ENCODE results near the gene SMARCB1.
"Not testable (repeated sequence)": the region's sequence is repeated elsewhere in the genome, so short reads cannot be mapped to it uniquely, and the experiment has no call there.

Gene SMARCB1

DNA sequence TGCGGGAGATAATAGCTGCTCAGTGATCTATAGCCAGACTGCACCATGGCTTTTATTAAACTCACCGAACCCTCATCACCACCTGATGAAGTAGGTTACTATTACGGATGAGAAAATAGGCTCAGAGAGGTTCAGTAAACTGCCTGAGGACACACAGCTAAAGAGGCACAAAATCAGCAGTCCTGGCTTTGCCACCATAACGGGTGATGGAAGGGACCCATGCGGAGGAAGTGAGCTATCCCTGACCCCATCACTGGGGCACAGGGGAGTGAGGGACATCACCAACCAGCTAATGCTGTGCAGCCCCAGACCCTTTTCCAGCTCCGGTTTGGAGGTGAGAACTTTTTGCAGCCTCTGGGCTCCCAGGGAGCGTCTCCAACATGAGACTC lies 59.3 kb downstream of the SMARCB1 start:
- no peak for DNase-seq (ENCODE audit: low read depth)

GRCh38 chr22:23847310-23847920 lies 60.6 kb downstream of the SMARCB1 start:
- no peak for DNase-seq (ENCODE audit: low read depth)

DNA sequence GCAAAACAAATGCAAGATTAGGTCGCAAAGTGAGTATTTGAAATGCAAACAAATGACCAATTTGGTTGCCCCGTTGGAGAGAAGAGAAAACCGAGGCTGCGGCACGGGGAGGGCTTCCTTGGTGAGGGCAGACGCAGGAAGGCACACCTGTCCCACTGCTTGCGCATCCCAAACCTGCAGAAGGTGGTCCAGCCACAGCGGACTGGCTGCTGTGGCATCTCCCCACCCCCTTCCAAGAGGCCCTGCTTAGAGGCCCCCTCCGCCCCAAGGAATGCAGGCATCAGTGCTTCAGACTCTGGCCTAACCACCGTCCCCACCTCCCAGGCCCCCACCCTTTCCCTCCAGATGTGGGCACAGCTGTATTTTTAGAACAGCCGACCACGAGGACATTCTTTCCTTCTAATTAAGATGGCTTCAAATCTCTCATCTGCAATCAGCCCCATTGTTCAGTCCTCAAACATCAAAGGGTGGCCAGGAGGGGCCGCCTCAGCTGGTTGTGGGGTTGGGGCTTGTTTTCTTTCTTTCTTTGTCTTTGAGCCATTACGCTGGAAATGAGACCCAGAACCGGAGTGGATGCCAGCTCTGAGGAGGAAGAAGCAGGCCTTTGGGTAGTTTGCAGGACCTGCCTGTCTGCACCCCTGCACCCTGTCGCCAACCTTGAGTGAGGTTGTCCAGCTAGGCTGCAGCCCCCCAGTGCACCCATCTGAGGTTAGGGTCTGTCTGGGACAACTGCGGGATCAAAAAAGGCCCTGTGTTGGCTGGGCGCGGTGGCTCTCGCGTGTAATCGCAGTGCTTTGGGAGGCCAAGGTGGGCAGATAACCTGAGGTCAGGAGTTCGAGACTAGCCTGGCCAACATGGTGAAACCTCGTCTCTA lies 61.5 kb downstream of the SMARCB1 start:
- no peak for DNase-seq (ENCODE audit: low read depth)

GRCh38 chr22:23849009-23850006 lies 62.5 kb downstream of the SMARCB1 start:
- peak; percentile 48 for DNase-seq (ENCODE audit: low read depth)

GRCh38 chr22:23850136-23850611 lies 63.4 kb downstream of the SMARCB1 start:
- DNase-seq (ENCODE audit: low read depth): no peak

GRCh38 chr22:23856721-23857605 lies 70.2 kb downstream of the SMARCB1 start:
- DNase-seq (ENCODE audit: low read depth): peak; percentile 45

DNA sequence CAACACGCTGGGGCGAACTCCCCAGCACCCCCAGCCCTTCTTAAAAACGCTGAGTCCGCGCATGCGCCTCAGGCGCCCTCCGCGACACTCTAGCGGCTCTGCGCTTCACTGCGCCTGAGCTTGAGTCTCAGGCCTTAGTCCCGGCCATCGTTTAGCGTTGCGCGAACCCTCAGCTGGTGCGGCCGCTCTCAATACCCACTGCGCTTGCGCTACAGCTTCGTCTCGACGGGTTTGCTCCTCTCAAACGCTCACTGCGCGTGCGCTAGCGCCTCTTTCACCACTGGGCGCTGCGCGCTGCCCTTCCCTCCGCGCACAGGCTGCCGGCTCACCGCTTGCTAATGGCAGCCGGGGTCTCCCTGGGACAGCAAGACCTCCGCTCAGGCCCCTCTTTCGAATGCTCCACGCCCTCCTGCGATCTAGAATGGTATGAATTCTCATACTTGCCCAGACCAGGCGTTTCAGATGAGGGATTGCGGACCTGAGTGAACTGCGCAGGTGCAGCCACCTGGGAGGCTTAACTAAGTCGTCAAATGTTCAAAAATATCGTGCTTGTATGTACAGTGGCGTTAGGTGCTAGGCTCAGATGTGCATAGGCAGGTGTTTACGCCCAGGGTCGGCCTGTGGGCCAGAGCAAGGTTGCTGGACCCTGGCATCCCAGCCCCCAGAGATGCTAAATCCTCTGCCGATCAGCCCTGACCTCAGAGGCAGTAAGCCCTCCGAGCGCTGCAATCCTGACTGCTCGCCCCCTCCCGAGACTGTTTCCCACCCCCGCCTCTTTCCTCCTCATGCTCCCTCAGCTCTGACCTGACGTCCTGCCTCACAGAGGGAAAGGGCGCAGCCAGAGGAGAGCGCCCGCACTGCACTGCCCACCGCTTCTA lies 71.1 kb downstream of the SMARCB1 start, which contains the start of gene SLC2A11:
TSS of gene SLC2A11 (plus strand) at position 270 of the 878 bp plus-strand sequence. CDS start at position 395, 125 bp downstream.
- peak; percentile 95 for DNase-seq (ENCODE audit: low read depth)

GRCh38 chr22:23858484-23858815 lies 71.7 kb downstream of the SMARCB1 start:
- DNase-seq (ENCODE audit: low read depth): no peak

DNA sequence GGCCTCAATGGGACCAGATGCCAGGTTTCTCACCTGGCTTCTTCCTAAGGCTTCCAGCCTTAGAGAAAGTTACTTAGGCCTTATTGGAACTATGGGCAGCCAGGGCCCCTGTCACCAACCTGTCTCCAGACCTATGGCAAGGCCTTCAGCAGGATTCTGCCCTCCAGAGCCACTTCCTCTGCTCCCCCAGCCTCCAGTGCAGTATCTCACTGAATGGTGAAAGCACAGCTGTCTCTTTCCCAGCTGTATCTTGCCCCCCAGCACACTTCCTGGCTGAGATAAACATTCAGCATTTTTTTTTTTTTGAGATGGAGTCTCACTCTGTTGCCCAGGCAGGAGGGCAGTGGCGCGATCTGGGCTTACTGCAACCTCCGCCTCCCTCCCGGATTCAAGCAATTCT lies 72.4 kb downstream of the SMARCB1 start:
- DNase-seq (ENCODE audit: low read depth): no peak

DNA sequence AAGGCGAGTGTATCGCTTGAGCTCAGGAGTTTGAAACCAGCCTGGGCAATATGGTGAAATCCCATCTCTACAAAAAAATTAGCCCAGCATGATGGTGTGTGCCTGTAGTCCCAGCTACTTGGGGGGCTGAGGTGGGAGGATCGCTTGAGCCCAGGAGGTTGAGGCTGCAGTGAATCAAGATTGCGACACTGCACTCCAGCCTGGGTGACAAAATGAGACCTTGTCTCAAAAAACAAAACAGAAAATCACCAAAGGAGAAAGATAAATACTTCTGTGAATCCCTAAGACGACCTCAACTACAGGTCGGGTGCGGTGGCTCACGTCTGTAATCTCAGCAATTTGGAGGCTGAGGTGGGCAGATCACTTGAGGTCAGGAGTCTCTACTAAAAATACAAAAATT lies 73.4 kb downstream of the SMARCB1 start:
- DNase-seq (ENCODE audit: low read depth): not testable (repeated sequence)

DNA sequence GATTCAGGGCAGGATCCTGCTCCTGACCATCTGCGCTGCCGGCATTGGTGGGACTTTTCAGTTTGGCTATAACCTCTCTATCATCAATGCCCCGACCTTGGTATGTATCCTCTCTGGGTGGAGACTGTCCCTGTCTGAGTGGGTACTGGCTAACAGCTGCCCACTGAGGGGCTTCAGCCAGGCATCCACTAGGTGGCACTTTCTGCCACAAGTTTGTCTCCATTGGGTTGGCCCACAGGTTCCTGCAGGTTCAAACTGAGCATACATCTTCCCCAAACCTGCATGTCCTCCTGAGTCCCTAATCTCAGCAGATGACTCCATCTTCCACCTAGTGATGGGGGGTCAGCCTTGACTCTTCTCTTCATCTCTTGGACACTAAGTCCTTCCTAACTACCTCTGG lies 75.3 kb downstream of the SMARCB1 start:
- DNase-seq (ENCODE audit: low read depth): peak; percentile 53

- not testable (repeated sequence) for DNase-seq (ENCODE audit: low read depth)
Observed at GRCh38 chr22:23864499-23865154, 77.9 kb downstream of the SMARCB1 start.

- DNase-seq (ENCODE audit: low read depth): no peak
Observed at GRCh38 chr22:23868580-23868979, 81.8 kb downstream of the SMARCB1 start.

GRCh38 chr22:23874871-23875270 lies 88.1 kb downstream of the SMARCB1 start:
- DNase-seq (ENCODE audit: low read depth): no peak

DNA sequence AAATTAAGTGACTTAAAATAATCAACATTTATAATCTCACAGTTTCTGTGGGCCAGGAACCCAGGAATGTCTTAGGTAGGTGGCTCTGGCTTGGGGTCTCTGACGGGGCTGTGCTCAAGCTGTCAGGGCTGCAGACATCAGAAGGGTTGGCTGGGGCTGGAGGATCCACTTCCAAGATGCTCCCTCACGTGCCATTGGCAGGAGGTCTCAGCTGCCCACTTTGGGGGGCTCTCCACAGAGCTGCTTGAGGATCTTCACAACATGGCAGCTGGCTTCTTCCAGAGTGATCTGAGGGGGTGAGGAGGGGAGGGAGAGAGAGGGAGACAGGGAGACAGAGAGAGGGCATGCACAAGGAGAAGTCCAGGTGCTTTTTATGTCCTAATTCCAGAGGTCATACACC lies 89.0 kb downstream of the SMARCB1 start:
- no peak for DNase-seq (ENCODE audit: low read depth)

- DNase-seq (ENCODE audit: low read depth): no peak
Observed at GRCh38 chr22:23877566-23877965, 90.8 kb downstream of the SMARCB1 start.

DNA sequence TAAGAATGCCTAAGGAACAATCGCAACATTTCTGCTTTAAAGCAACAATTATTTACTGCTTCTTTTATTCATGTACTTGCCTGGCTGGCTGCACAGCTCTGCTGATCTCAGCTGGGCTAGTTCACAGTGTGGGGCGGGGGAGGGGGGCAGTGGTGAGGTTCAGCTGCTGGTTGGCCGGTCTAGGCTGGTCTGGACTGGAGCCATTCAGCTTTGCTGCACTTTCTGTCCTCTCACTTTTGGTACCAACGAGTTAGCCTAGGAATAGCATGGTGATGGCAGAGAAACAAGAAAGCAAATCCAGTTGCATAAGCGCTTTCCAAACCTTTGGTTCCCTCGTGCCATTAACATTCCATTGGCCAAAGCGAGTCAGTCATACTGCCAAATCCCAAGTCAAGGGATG lies 91.5 kb downstream of the SMARCB1 start:
- no peak for DNase-seq (ENCODE audit: low read depth)

DNA sequence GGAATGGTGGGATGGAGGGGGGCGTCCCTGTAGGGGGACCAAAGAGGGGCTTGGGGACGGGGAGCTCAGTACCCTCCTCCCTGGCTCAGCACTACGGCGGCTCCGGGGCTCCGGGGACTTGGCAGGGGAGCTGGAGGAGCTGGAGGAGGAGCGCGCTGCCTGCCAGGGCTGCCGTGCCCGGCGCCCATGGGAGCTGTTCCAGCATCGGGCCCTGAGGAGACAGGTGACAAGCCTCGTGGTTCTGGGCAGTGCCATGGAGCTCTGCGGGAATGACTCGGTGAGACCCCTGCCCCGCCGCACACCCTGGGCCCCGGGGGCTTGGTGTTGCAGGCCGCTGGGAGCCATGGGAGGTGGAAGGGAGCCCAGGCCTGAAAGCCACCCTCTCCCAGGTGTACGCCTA lies 95.6 kb downstream of the SMARCB1 start:
- no peak for DNase-seq (ENCODE audit: low read depth)

- DNase-seq (ENCODE audit: low read depth): no peak
Observed at GRCh38 chr22:23883658-23884057, 96.9 kb downstream of the SMARCB1 start.

GRCh38 chr22:23884140-23884539 lies 97.4 kb downstream of the SMARCB1 start:
- no peak for DNase-seq (ENCODE audit: low read depth)

All from iris pigment epithelial cell (primary cell).